ENCODE measurements around the gene CLASP1.

DNA sequence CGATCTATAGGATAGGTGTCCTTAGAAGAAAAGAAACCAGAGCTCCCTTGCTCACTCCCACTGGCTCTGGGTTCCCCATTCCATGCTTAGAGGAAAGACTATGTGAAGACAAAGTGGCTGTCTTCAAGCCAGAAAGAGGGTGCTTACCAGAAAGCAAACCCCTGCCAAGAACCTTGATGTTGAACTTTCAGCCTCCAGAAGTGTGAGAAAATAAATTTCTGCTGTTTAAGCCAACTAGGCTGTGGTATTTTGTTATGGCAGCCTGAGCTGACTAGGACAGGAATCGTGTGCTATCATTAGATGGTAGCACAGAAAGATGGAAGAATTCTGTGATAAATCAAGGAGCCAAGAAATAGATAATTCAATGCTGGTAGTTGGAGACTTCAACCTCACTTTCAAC lies 344.3 kb downstream of the CLASP1 start:
- TF ChIP-seq, protein P1, sequence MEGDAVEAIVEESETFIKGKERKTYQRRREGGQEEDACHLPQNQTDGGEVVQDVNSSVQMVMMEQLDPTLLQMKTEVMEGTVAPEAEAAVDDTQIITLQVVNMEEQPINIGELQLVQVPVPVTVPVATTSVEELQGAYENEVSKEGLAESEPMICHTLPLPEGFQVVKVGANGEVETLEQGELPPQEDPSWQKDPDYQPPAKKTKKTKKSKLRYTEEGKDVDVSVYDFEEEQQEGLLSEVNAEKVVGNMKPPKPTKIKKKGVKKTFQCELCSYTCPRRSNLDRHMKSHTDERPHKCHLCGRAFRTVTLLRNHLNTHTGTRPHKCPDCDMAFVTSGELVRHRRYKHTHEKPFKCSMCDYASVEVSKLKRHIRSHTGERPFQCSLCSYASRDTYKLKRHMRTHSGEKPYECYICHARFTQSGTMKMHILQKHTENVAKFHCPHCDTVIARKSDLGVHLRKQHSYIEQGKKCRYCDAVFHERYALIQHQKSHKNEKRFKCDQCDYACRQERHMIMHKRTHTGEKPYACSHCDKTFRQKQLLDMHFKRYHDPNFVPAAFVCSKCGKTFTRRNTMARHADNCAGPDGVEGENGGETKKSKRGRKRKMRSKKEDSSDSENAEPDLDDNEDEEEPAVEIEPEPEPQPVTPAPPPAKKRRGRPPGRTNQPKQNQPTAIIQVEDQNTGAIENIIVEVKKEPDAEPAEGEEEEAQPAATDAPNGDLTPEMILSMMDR (IDR thresholded peaks at IDR 0.05; ENCODE audit: low read depth, low read length): no peak
- TF ChIP-seq EZH2phosphoT487 (IDR thresholded peaks at IDR 0.05; ENCODE audit: low read depth): no peak
